ENCODE results near the gene APCDD1L.

DNA sequence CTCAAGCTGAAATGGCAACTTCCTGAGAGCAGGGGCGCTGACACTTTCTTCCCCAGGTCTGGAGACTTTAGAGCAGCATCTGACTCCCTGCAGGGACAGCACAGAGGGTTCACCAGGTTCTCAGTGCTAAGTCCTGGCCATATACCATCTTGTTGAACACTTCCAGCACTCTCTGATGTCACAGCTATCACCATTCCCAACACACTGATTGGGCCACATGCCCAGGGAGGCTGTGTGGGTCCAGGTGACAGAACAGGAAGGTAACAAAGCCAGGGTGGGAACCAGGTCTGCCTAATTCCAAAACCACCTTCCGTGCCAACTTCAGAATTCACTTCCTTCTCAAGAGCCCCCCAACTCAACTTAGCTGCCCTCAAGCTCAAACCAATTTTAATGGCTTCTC lies 4.3 kb downstream of the APCDD1L start:
- TF ChIP-seq GABPA (IDR thresholded peaks at IDR 0.05; ENCODE audit: low read depth), result no peak
- no peak for TF ChIP-seq NRF1 (IDR thresholded peaks at IDR 0.05; ENCODE audit: low read depth, low read length)
